Liver (tissue), 9 donors: Measurements from ENCODE around the gene SFT2D1. TPM values are rescaled to one million over a fixed set of nuclear protein-coding genes. Genes with fewer than 3 reads are reported as not detected.
A peak's percentile ranks its signal among the peaks of the same experiment; 100 is the strongest.

Experiments used
- DNase-seq: peaks from one replicate; pipeline ENCODE4 v3.0.0-alpha.2; 2017; ENCODE audit warnings: low spot score
- H3K27ac ChIP-seq, 2 donors: one replicate each; pipeline ENCODE4 v1.7.0; 2013; ENCODE audit warnings: inconsistent platforms in 2 of 2, low read length in 2 of 2, control low read depth in 1 of 2, low read depth in 1 of 2, mild to moderate bottlenecking in 1 of 2
- H3K27me3 ChIP-seq, 4 donors: one replicate each; pipeline versions ENCODE4 v1.6.1 to v1.7.0; 2013; ENCODE audit warnings: low read length in 3 of 4, inconsistent platforms in 1 of 4, mild to moderate bottlenecking in 1 of 4, moderate library complexity in 1 of 4; ENCODE audit not compliant: control insufficient read depth in 4 of 4, insufficient read depth in 4 of 4
- H3K36me3 ChIP-seq, 4 donors: one replicate each; pipeline versions ENCODE4 v1.6.1 to v1.7.0; 2013; ENCODE audit warnings: low read length in 3 of 4, mild to moderate bottlenecking in 3 of 4, low read depth in 1 of 4, moderate library complexity in 1 of 4; ENCODE audit not compliant: control insufficient read depth in 4 of 4, insufficient read depth in 3 of 4
- H3K4me1 ChIP-seq, 4 donors: one replicate each; pipeline versions ENCODE4 v1.6.1 to v1.7.0; 2013; ENCODE audit warnings: low read length in 3 of 4, mild to moderate bottlenecking in 3 of 4, moderate library complexity in 1 of 4; ENCODE audit not compliant: control insufficient read depth in 4 of 4, insufficient read depth in 4 of 4
- H3K4me3 ChIP-seq, 3 donors: one replicate each; pipeline versions ENCODE4 v1.6.1 to v1.7.0; 2013; ENCODE audit warnings: low read length in 3 of 3, control low read depth in 1 of 3, low read depth in 1 of 3, mild to moderate bottlenecking in 1 of 3
- H3K9ac ChIP-seq, 2 donors: one replicate each; pipeline ENCODE4 v1.7.0; 2013; ENCODE audit warnings: low read length in 2 of 2, mild to moderate bottlenecking in 2 of 2, moderate library complexity in 2 of 2, control low read depth in 1 of 2, low read depth in 1 of 2
- H3K9me3 ChIP-seq, 4 donors: one replicate each; pipeline versions ENCODE4 v1.6.1 to v1.7.0; 2013; ENCODE audit warnings: low read length in 3 of 4; ENCODE audit not compliant: control insufficient read depth in 4 of 4
- ATF3 ChIP-seq: IDR thresholded peaks from 2 replicates; pipeline ENCODE4 v1.6.1; 2016; ENCODE audit warnings: antibody characterized with exemption
- CTCF ChIP-seq: fragments of 150-350 bp; IDR thresholded peaks from 2 replicates; pipeline ENCODE4 v1.5.1; 2017; ENCODE audit warnings: improper control_type of control experiment, low read depth, low read length; ENCODE audit not compliant: missing input control
- EGR1 ChIP-seq, 2 donors: IDR thresholded peaks; 2 replicates each; pipeline ENCODE4 v1.6.1; 2016 to 2018; ENCODE audit warnings: antibody characterized with exemption in 2 of 2, low read depth in 2 of 2
- FOXA1 ChIP-seq: IDR thresholded peaks from 2 replicates; pipeline ENCODE4 v1.6.1; 2016; ENCODE audit warnings: antibody characterized with exemption
- FOXA2 ChIP-seq: IDR thresholded peaks from 2 replicates; pipeline ENCODE4 v1.6.1; 2016; ENCODE audit warnings: antibody characterized with exemption
- GABPA ChIP-seq, 2 donors: IDR thresholded peaks in 1 of 2; conservative IDR thresholded peaks in 1 of 2; 2 replicates each; pipeline ENCODE4 v1.6.1; 2016; ENCODE audit warnings: antibody characterized with exemption in 2 of 2, mild to moderate bottlenecking in 1 of 2, moderate library complexity in 1 of 2
- HNF4A ChIP-seq, 2 donors: conservative IDR thresholded peaks; 2 replicates each; pipeline ENCODE4 v1.6.1; 2016; ENCODE audit warnings: antibody characterized with exemption in 2 of 2, mild to moderate bottlenecking in 2 of 2
- HNF4G ChIP-seq: IDR thresholded peaks from 2 replicates; pipeline ENCODE4 v1.6.1; 2016; ENCODE audit warnings: antibody characterized with exemption
- JUND ChIP-seq, 2 donors: IDR thresholded peaks; 2 replicates each; pipeline ENCODE4 v1.6.1; 2016; ENCODE audit warnings: antibody characterized with exemption in 2 of 2
- MAX ChIP-seq: IDR thresholded peaks from 2 replicates; pipeline ENCODE4 v1.6.1; 2016; ENCODE audit warnings: antibody characterized with exemption
- NR2F2 ChIP-seq: IDR thresholded peaks from 2 replicates; pipeline ENCODE4 v1.6.1; 2016; ENCODE audit warnings: antibody characterized with exemption
- RAD21 ChIP-seq, 2 donors: IDR thresholded peaks; 2 replicates each; pipeline ENCODE4 v1.6.1; 2016; ENCODE audit warnings: antibody characterized with exemption in 2 of 2, mild to moderate bottlenecking in 2 of 2
- REST ChIP-seq: IDR thresholded peaks from 2 replicates; pipeline ENCODE4 v1.6.1; 2016; ENCODE audit warnings: antibody characterized with exemption, mild to moderate bottlenecking
- RXRA ChIP-seq, 2 donors: IDR thresholded peaks; 2 replicates each; pipeline ENCODE4 v1.6.1; 2017 to 2018; ENCODE audit warnings: antibody characterized with exemption in 2 of 2, mild to moderate bottlenecking in 1 of 2
- SP1 ChIP-seq: IDR thresholded peaks from 2 replicates; pipeline ENCODE4 v1.6.1; 2018; ENCODE audit warnings: antibody characterized with exemption, mild to moderate bottlenecking
- TAF1 ChIP-seq: conservative IDR thresholded peaks from 2 replicates; pipeline ENCODE4 v1.6.1; 2016; ENCODE audit warnings: antibody characterized with exemption, mild to moderate bottlenecking
- YY1 ChIP-seq: IDR thresholded peaks from 2 replicates; pipeline ENCODE4 v1.6.1; 2016; ENCODE audit warnings: antibody characterized with exemption, mild to moderate bottlenecking
- WGBS: extraction: QIAGEN DNeasy Blood & Tissue Kit; methylation state at CpG from one replicate; pipeline ENCODE4 v1.1.7; 2013; 5-methylcytosine and 5-hydroxymethylcytosine counted together
- polyA plus RNA-seq, 2 donors: library from polyadenylated mRNA; stranded (reverse) in 1 of 2; unstranded in 1 of 2; fragments of 200-250 nt in 1 of 2; fragments of >200 nt in 1 of 2; fragmentation: Nextera tagmentation in 1 of 2; extraction: Ambion mirVana in 1 of 2; gene quantifications; one replicate each; pipeline versions ENCODE4 v1.2.1 to v1.2.3, GENCODE V29; 2013 to 2015
- total RNA-seq, 2 donors: library from RNA; depleted of rRNA; stranded (reverse); fragments of >200 nt; gene quantifications; one replicate each; pipeline ENCODE4 v1.2.3, GENCODE V29; 2014
- donor health status: healthy.
- donor health status: healthy.
- donor health status: healthy.
- donor health status: healthy.
- donor health status: healthy.

Gene SFT2D1
- total and polyA plus RNA-seq, 4 donors = 9.5 to 16.6 (median 15.2) TPM

GRCh38 chr6:166351715-166352285, 9.5 kb upstream of the SFT2D1 start:
- DNase-seq = no peak
- Histone ChIP-seq H3K4me3 (peak overlapping the region in 1 of 3 donors; percentile 16), H3K36me3 (no peaks in the 10 kb centered on the region), H3K27me3 (no peaks in the 10 kb centered on the region), H3K9ac (no peak overlapping the region), H3K27ac (peak overlapping the region; percentile 52 to 70), H3K9me3 (no peaks in the 10 kb centered on the region), H3K4me1 (peaks cover 1 to 36% (median 16%) of the 10 kb centered on the region in 4 donors)
- TF ChIP-seq MAX = peak; percentile 16
- TF ChIP-seq TAF1 = peak; percentile 56
- TF ChIP-seq YY1 = peak; percentile 40
- no peak for TF ChIP-seq HNF4G
- peak; percentile 45 for TF ChIP-seq REST
- peak in 1 of 2 donors; percentile 39 for TF ChIP-seq GABPA (IDR thresholded peaks at IDR 0.05 in 1 of 2, conservative IDR thresholded peaks at IDR 0.05 in 1 of 2)
- no peak for TF ChIP-seq EGR1 (IDR thresholded peaks at IDR 0.05; ENCODE audit: low read depth in 2 of 2)
- TF ChIP-seq ATF3 = no peak
- TF ChIP-seq HNF4A (conservative IDR thresholded peaks at IDR 0.05) = peak in 1 of 2 donors; percentile 4
- TF ChIP-seq RXRA (IDR thresholded peaks at IDR 0.05) = peak in 1 of 2 donors; percentile 7
- no peak for TF ChIP-seq CTCF
- WGBS = 9% methylated on average over 4 of the region's 4 CpGs

- 50% methylated on average over 6 of the region's 6 CpGs for WGBS
- H3K36me3 ChIP-seq = no peaks in the 10 kb centered on the region
- TF ChIP-seq ATF3 = peak; percentile 39
- no peak for TF ChIP-seq HNF4G
- peak; percentile 80 to 93 for TF ChIP-seq RXRA (IDR thresholded peaks at IDR 0.05)
- peak; percentile 23 for TF ChIP-seq NR2F2
- no peak for TF ChIP-seq FOXA2
- TF ChIP-seq FOXA1 = no peak
- peak in 1 of 2 donors; percentile 17 for TF ChIP-seq RAD21 (IDR thresholded peaks at IDR 0.05)
- no peak for TF ChIP-seq CTCF
- peak; percentile 35 for TF ChIP-seq REST
- TF ChIP-seq JUND (IDR thresholded peaks at IDR 0.05) = peak in 1 of 2 donors; percentile 67
- peak; percentile 77 to 86 for TF ChIP-seq HNF4A (conservative IDR thresholded peaks at IDR 0.05)
- peak; percentile 63 to 92 for TF ChIP-seq EGR1 (IDR thresholded peaks at IDR 0.05; ENCODE audit: low read depth in 2 of 2)
- TF ChIP-seq SP1 = peak; percentile 84
- no peak for TF ChIP-seq GABPA (IDR thresholded peaks at IDR 0.05 in 1 of 2, conservative IDR thresholded peaks at IDR 0.05 in 1 of 2)
These were observed 6.1 kb upstream of the SFT2D1 start for GRCh38 chr6:166348305-166348949.

More at GRCh38 chr6:166348305-166348949, 6.1 kb upstream of the SFT2D1 start:
- Histone ChIP-seq H3K4me1 (peaks cover 1 to 40% (median 16%) of the 10 kb centered on the region in 4 donors), H3K9me3 (no peaks in the 10 kb centered on the region), H3K9ac (no peak overlapping the region), H3K27ac (peak overlapping the region; percentile 65 to 84), H3K27me3 (no peaks in the 10 kb centered on the region), H3K4me3 (no peak overlapping the region)
- no peak for DNase-seq
